Astrocyte (in vitro differentiated cells and primary cell): ENCODE data around the gene CACNA1E. TPM values are rescaled to one million over a fixed set of nuclear protein-coding genes. Genes with fewer than 3 reads are reported as not detected.

Source experiments
- DNase-seq: peaks from one replicate; pipeline ENCODE4 v3.0.0-alpha.2; 2010; ENCODE audit warnings: low read depth
- FAIRE-seq: peaks from 2 replicates; lab custom pipeline; 2011; peaks lifted over from hg19 to GRCh38; lab: Jason Lieb, UNC
- H2AFZ ChIP-seq: 2 replicates; pipeline ENCODE4 v1.6.0; 2012; ENCODE audit warnings: low read depth, low read length, inconsistent platforms
- H3K27ac ChIP-seq: 2 replicates; pipeline ENCODE4 v1.5.1; 2011; ENCODE audit warnings: low read depth, low read length, inconsistent platforms
- H3K27me3 ChIP-seq: 2 replicates; pipeline ENCODE4 v1.6.0; 2011; ENCODE audit warnings: low read length, inconsistent platforms; ENCODE audit not compliant: insufficient read depth
- H3K36me3 ChIP-seq: 2 replicates; pipeline ENCODE4 v1.5.1; 2011; ENCODE audit warnings: low read length, inconsistent platforms; ENCODE audit not compliant: insufficient read depth
- H3K4me1 ChIP-seq: 2 replicates; pipeline ENCODE4 v1.5.1; 2011; ENCODE audit warnings: low read length, inconsistent platforms; ENCODE audit not compliant: insufficient read depth
- H3K4me2 ChIP-seq: 2 replicates; pipeline ENCODE4 v1.6.0; 2012; ENCODE audit warnings: low read length, inconsistent platforms
- H3K4me3 ChIP-seq: 2 replicates; pipeline ENCODE4 v1.5.1; 2011; ENCODE audit warnings: low read depth, mild to moderate bottlenecking, low read length, inconsistent platforms; ENCODE audit not compliant: insufficient read depth
- H3K79me2 ChIP-seq: 2 replicates; pipeline ENCODE4 v1.6.0; 2012; ENCODE audit warnings: mild to moderate bottlenecking, low read length, inconsistent platforms; ENCODE audit not compliant: insufficient read depth
- H3K9ac ChIP-seq: 2 replicates; pipeline ENCODE4 v1.6.0; 2012; ENCODE audit warnings: mild to moderate bottlenecking, low read length, inconsistent platforms
- H3K9me3 ChIP-seq: 2 replicates; pipeline ENCODE4 v1.5.1; 2012; ENCODE audit warnings: low read depth, mild to moderate bottlenecking, low read length, inconsistent platforms; ENCODE audit not compliant: insufficient read depth
- H4K20me1 ChIP-seq: 2 replicates; pipeline ENCODE4 v1.6.0; 2012; ENCODE audit warnings: low read length, inconsistent platforms; ENCODE audit not compliant: insufficient read depth
- H3K27ac Mint-ChIP-seq: one replicate; pipeline ENCODE4 v1.8.0; 2021; ENCODE audit warnings: mild to moderate bottlenecking, mixed read lengths; ENCODE audit not compliant: unreplicated experiment
- H3K27me3 Mint-ChIP-seq: one replicate; pipeline ENCODE4 v1.8.0; 2021; ENCODE audit warnings: low read depth, mixed read lengths; ENCODE audit not compliant: unreplicated experiment
- H3K36me3 Mint-ChIP-seq: one replicate; pipeline ENCODE4 v1.8.0; 2021; ENCODE audit warnings: low read depth, mixed read lengths; ENCODE audit not compliant: unreplicated experiment
- H3K4me1 Mint-ChIP-seq: one replicate; pipeline ENCODE4 v1.8.0; 2021; ENCODE audit warnings: low read depth, mixed read lengths; ENCODE audit not compliant: unreplicated experiment
- H3K4me3 Mint-ChIP-seq: one replicate; pipeline ENCODE4 v1.8.0; 2021; ENCODE audit warnings: mild to moderate bottlenecking, moderate library complexity, mixed read lengths; ENCODE audit not compliant: unreplicated experiment
- H3K9me3 Mint-ChIP-seq: one replicate; pipeline ENCODE4 v1.8.0; 2021; ENCODE audit warnings: mild to moderate bottlenecking, mixed read lengths; ENCODE audit not compliant: unreplicated experiment
- EZH2 ChIP-seq: IDR thresholded peaks from 2 replicates; pipeline ENCODE4 v1.6.1; 2012; ENCODE audit warnings: mild to moderate bottlenecking, low read length, inconsistent platforms; ENCODE audit not compliant: insufficient read depth
- total RNA-seq: library from RNA; stranded (reverse); gene quantifications from 2 replicates; pipeline ENCODE4 v1.2.1, GENCODE V29; 2021
- TF ChIP-seq, protein P1 (sequence below): IDR thresholded peaks from 2 replicates; pipeline ENCODE4 v1.5.1; 2011; ENCODE audit warnings: low read depth, mild to moderate bottlenecking, inconsistent platforms, low read length, moderate library complexity; ENCODE audit not compliant: insufficient read depth

The CACNA1E gene
- total RNA-seq, 1 donor from 2014 or later: 0.07 TPM

- Histone ChIP-seq H3K36me3 (no peaks in the 10 kb centered on the region), H3K9me3 (no peaks in the 10 kb centered on the region), H3K27me3 (peaks cover 2% of the 10 kb centered on the region), H2AFZ (no peak overlapping the region), H3K79me2 (no peaks in the 10 kb centered on the region), H3K4me2 (no peak overlapping the region), H3K4me1 (no peaks in the 10 kb centered on the region), H3K4me3 (no peak overlapping the region), H3K9ac (no peak overlapping the region), H3K27ac (no peak overlapping the region), H4K20me1 (no peaks in the 10 kb centered on the region)
- Mint-ChIP-seq H3K4me3 (no peak overlapping the region), H3K9me3 (no peaks in the 10 kb centered on the region), H3K4me1 (no peaks in the 10 kb centered on the region), H3K27ac (no peak overlapping the region), H3K36me3 (no peaks in the 10 kb centered on the region), H3K27me3 (peaks cover 20% of the 10 kb centered on the region)
- no peak for FAIRE-seq
- no peak for DNase-seq
- TF ChIP-seq, protein P1, sequence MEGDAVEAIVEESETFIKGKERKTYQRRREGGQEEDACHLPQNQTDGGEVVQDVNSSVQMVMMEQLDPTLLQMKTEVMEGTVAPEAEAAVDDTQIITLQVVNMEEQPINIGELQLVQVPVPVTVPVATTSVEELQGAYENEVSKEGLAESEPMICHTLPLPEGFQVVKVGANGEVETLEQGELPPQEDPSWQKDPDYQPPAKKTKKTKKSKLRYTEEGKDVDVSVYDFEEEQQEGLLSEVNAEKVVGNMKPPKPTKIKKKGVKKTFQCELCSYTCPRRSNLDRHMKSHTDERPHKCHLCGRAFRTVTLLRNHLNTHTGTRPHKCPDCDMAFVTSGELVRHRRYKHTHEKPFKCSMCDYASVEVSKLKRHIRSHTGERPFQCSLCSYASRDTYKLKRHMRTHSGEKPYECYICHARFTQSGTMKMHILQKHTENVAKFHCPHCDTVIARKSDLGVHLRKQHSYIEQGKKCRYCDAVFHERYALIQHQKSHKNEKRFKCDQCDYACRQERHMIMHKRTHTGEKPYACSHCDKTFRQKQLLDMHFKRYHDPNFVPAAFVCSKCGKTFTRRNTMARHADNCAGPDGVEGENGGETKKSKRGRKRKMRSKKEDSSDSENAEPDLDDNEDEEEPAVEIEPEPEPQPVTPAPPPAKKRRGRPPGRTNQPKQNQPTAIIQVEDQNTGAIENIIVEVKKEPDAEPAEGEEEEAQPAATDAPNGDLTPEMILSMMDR: no peak
- TF ChIP-seq EZH2: no peak
Observed at GRCh38 chr1:181630398-181630797, 147.1 kb downstream of the CACNA1E start.

- Mint-ChIP-seq H3K27me3 (peaks cover 22% of the 10 kb centered on the region), H3K4me3 (no peak overlapping the region), H3K4me1 (no peaks in the 10 kb centered on the region), H3K9me3 (no peaks in the 10 kb centered on the region), H3K36me3 (no peaks in the 10 kb centered on the region), H3K27ac (no peak overlapping the region)
- Histone ChIP-seq H3K9me3 (no peaks in the 10 kb centered on the region), H4K20me1 (no peaks in the 10 kb centered on the region), H3K4me3 (no peak overlapping the region), H3K4me1 (no peaks in the 10 kb centered on the region), H3K27me3 (peaks cover 2% of the 10 kb centered on the region), H3K79me2 (no peaks in the 10 kb centered on the region), H3K9ac (no peak overlapping the region), H3K27ac (no peak overlapping the region), H3K4me2 (no peak overlapping the region), H2AFZ (no peak overlapping the region), H3K36me3 (no peaks in the 10 kb centered on the region)
- FAIRE-seq: no peak
- no peak for TF ChIP-seq EZH2
- TF ChIP-seq, protein P1: no peak
- no peak for DNase-seq
Observed at GRCh38 chr1:181630838-181631237, 147.5 kb downstream of the CACNA1E start.

GRCh38 chr1:181632492-181632891 lies 149.2 kb downstream of the CACNA1E start:
- Histone ChIP-seq H4K20me1 (no peaks in the 10 kb centered on the region), H3K79me2 (no peaks in the 10 kb centered on the region)

More at GRCh38 chr1:181632492-181632891, 149.2 kb downstream of the CACNA1E start:
- Histone ChIP-seq H3K9ac (no peak overlapping the region), H3K4me2 (no peak overlapping the region), H3K9me3 (no peaks in the 10 kb centered on the region), H2AFZ (no peak overlapping the region), H3K36me3 (no peaks in the 10 kb centered on the region), H3K4me1 (no peaks in the 10 kb centered on the region), H3K27me3 (peaks cover 2% of the 10 kb centered on the region), H3K4me3 (no peak overlapping the region), H3K27ac (no peak overlapping the region)
- H3K9me3 Mint-ChIP-seq: no peaks in the 10 kb centered on the region
- H3K4me3 Mint-ChIP-seq: no peak overlapping the region
- TF ChIP-seq EZH2: no peak
- TF ChIP-seq, protein P1: no peak
- DNase-seq (no peak), FAIRE-seq (no peak)
- no peak overlapping the region for H3K27ac Mint-ChIP-seq
- no peaks in the 10 kb centered on the region for H3K4me1 Mint-ChIP-seq
- H3K27me3 Mint-ChIP-seq: peaks cover 20% of the 10 kb centered on the region
- H3K36me3 Mint-ChIP-seq: no peaks in the 10 kb centered on the region
